ENCODE data around the gene ELL2.
"Not testable (repeated sequence)": the region's sequence is repeated elsewhere in the genome, so short reads cannot be mapped to it uniquely, and the experiment has no call there.

ELL2 gene

DNA sequence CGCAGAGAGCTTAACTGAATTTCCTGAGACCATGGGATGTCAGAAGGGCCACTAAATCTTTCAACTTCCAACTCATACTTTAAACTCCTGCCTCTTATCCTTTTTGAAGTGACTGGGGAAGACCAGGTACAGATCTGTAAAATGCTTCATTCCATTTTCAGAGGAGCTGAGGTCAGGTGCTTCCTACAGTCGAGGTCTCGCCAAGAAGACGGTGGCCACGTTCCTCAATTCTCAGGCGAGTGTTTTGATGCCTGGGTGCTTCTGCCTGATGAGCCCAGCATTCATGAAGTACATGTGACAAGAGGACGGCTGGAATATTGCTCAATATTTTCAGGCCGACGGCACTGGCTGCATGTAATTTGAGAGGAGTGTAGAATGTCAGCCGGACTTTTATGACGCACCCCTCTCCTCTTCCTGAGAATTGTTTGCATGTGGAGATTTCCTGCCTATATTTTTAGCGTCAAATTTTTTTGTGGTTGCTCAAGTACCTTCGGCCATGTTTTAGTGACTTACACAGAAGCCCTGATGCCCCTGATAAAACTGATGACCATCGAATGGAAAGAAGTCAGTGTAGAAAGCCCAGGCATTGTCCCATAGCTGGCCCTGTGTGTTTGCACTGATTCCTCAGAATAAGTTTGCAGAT, 100.3 kb downstream of the ELL2 start:
- peak; percentile 82 for DNase-seq (ENCODE audit: low read depth, low spot score)

- DNase-seq (ENCODE audit: low read depth, low spot score) = no peak
Measured at GRCh38 chr5:95859661-95860060, 102.0 kb downstream of the ELL2 start.

DNA sequence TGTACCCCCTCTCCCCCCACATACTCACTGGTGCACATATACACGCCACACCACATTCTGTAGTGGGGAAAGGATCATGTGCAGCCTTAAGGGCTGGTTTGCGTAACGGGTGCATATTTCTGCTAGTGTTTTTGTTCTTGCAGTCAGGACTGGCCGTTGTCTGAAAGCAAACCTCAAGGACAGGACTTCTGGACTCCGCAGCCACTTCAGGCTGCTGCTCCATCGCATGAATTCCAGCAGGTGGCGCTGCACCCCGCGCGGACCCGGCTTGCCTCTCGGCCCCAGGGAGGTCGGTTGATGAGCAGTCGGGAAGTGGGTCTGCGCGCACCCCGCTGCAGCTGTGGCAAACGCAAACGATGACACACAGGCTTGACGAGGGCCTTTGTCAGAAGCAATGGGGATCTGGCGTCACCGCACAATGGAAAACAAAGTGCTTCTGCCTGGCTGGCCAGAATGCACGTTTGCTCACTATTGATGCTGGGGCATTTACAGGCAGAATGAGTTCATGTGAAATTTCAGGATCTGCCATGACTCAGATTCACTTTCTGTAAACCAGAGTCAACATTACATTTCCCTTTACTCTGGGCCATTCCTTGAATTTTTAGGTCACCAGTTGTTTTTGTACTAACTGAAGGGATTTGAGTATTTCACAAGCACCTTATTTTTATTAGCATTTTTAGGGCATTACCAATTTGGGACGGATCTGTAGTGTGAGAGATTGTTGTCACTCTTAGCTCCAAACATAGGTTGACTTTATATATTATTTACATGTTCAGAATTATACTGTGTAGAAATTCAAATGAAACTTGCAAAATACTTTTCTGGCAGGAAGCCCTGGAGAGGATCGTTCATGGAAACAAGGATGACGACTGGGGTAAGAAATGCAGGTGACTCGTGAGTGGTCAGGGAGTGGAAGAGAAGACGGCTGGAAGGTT, 102.7 kb downstream of the ELL2 start:
- DNase-seq (ENCODE audit: low read depth, low spot score) = peak; percentile 95

- DNase-seq (ENCODE audit: low read depth, low spot score) = no peak
Measured at GRCh38 chr5:95858023-95858461, 103.6 kb downstream of the ELL2 start.

DNA sequence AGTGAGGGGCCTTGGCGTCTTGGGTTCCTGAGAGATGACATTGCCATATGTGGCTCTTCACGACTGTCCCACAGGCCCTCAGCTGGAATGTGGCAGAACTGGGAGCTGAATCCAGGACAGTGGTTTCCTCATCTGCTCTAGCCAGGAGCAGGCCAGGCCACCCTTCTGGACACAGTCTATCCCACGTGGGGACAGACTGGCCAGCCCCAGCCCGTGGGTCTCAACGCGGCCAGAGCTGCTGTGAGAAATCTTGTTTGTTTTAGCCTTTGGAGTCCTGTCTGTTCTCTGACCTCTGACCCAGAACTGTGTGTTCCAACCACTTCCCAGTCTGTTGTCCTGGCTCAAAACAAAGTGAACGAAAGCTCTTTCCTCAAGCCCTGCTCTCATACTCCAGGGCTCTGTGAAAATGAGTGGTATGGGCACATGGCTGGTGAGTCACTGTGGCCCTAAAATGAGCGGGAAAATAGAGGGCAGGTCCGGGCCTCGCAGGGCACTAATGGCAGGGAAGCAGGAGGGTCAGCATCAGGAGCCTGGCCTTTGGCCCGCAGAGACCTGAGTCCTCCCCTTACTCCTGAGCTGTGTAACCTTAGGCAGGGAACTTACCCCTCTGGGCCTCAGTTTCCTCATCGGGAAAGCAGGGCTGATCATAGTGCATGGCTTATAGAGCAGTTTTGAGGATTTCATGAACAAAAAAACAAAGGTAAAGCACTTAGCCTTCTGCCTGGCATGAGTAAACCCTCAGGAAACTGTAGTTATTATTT, 104.3 kb downstream of the ELL2 start:
- peak; percentile 91 for DNase-seq (ENCODE audit: low read depth, low spot score)

- DNase-seq (ENCODE audit: low read depth, low spot score) = no peak
Measured at GRCh38 chr5:95856501-95856981, 105.1 kb downstream of the ELL2 start.

- DNase-seq (ENCODE audit: low read depth, low spot score) = no peak
Measured at GRCh38 chr5:95853490-95853889, 108.2 kb downstream of the ELL2 start.

DNA sequence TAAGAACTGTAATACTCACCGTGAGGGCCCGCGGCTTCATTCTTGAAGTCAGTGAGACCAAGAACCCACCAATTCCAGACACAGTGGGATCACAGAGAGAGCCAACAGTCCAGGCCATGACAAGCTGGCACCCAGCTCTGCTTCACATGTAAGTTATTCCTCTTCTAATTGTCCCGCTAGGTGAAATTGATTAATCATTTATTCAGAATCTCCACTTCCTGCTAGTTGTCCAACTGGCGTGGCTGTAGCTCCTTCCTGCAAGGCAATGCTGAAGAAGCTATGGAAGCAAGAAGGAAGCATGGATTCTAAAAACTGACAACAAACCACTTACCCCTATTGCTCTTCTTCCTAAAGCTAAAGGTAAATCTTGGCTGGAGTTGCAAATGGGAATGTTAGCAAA, 109.1 kb downstream of the ELL2 start:
- DNase-seq (ENCODE audit: low read depth, low spot score) = no peak

GRCh38 chr5:95851141-95851540, 110.5 kb downstream of the ELL2 start:
- DNase-seq (ENCODE audit: low read depth, low spot score) = not testable (repeated sequence)

DNA sequence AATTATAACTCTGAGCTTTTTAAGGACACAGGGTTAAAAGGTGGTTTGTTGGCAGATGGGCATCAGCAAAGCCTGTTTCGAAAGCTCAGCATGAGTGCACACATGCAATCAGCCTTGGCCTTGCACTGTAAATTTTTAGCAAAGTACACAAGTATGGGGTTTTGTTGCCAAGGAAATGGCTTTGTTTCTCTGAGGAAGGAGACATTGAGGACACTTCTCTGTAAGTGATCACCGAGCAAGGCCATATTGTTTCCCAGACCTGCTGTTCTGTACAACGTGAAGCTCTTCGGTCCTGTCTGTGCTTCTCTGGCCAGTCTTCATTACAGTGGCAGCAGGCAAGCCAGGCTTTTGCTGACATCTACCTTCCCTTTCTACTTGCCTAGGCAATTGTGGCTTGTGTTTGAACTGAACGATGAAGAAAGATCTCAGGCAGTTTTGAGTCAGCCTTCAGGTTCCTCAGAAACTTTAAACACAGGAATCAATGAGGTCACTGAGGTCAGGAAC, 111.2 kb downstream of the ELL2 start:
- no peak for DNase-seq (ENCODE audit: low read depth, low spot score)

GRCh38 chr5:95848701-95849100, 113.0 kb downstream of the ELL2 start:
- no peak for DNase-seq (ENCODE audit: low read depth, low spot score)

DNA sequence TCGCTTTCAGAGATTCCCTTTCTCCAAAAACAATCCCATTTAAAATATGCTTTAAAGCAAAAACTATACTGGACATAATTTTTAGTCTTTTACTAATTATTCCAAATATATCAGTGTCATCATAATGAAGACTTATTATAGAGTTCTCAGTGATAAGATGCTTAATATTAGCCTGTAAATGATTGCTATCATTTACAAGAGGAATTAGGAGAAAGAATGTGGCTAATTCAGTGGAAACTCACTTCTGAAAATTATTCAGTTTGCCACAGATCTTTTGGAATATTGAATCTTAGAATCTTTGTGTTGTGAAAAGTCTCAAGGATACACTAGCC, 114.4 kb downstream of the ELL2 start:
- DNase-seq (ENCODE audit: low read depth, low spot score) = no peak

DNA sequence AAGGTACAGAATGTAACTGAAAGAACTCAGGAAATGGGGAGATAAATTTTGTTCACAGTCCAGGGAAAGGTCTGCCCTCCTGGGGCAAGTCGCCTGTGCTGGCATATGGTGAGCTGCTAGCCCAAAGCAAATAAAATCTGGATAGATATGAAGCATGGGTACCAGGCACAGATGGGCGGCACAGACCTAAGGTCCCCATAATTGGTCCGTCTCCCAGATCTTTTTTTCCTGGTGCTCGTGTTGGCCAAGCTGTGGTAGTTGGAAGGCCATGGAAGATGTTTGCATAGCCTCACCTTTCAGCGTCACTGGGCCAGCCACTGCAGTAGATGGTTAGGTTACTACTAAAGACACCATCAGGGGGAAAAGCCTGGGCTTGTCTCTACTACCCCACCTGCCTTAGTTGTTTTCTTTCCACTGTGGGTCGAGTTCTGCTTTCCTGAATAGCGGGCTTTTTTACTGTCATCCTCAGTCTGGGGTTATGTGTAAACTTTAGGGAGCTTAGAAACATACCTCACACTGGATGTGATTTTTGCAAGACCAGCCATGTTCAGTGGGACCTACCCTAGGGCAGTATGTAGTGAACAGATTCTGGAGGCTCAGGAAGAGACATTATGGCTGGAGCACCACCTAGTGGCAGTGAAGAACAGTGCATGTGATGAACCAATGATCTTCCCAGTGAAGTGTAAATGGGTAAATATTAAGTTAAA, 114.9 kb downstream of the ELL2 start:
- DNase-seq (ENCODE audit: low read depth, low spot score) = no peak

- no peak for DNase-seq (ENCODE audit: low read depth, low spot score)
Measured at GRCh38 chr5:95845391-95845790, 116.3 kb downstream of the ELL2 start.

GRCh38 chr5:95843733-95844223, 117.9 kb downstream of the ELL2 start:
- DNase-seq (ENCODE audit: low read depth, low spot score) = no peak

DNA sequence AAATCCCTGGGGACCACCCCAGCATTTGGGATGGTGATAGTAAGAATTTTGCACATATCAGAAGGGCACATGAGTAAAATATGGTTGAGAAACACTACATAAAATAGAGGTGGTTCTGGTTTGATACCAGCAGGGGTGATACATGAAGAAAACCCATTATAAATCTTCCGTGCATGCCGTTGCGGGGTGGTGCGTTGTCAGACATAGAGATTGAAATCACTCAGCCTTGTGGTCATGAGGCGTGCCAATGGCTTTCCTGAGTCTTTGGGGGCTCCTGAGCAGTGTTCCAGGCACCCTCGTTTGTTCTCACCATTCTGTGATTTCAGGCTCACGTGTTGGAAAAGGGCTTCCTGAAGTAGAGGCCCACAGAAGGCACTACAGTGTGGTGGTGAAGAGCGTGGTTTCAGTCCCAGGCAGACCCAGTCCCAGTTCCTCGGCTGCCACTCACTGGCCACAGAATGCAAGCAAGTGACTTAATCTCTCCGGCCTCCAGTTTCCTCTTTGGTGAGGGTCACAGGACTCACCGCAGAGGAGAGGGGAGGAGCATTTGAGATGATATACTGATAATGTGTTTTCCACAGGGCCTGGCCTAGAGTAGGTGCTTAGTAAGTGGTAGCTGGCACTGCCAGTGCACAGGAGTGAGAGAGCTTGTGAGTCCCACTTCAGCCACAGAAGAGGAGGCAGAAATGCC, 118.7 kb downstream of the ELL2 start:
- DNase-seq (ENCODE audit: low read depth, low spot score) = no peak

GRCh38 chr5:95841914-95842812, 119.5 kb downstream of the ELL2 start:
- no peak for DNase-seq (ENCODE audit: low read depth, low spot score)

- no peak for DNase-seq (ENCODE audit: low read depth, low spot score)
Measured at GRCh38 chr5:95840956-95841705, 120.5 kb downstream of the ELL2 start.

- no peak for DNase-seq (ENCODE audit: low read depth, low spot score)
Measured at GRCh38 chr5:95839658-95840057, 122.0 kb downstream of the ELL2 start.
